Karpas-422 (cell line): ENCODE data around the gene HCFC1. TPM values are rescaled to one million over a fixed set of nuclear protein-coding genes. Genes with fewer than 3 reads are reported as not detected.

ENCODE experiments used
- DNase-seq: peaks from one replicate; pipeline ENCODE4 v3.0.0-alpha.2; 2015
- H2AFZ ChIP-seq: fragments of 200-600 bp; sonication (generic); 2 replicates; pipeline ENCODE4 v1.6.1; 2014; ENCODE audit warnings: antibody characterized with exemption, low read length, mixed read lengths
- H3K27ac ChIP-seq: fragments of 200-600 bp; sonication (generic); 2 replicates; pipeline ENCODE4 v1.5.1; 2014; ENCODE audit warnings: mild to moderate bottlenecking, low read length, moderate library complexity
- H3K27me3 ChIP-seq: fragments of 200-600 bp; sonication (generic); 2 replicates; pipeline ENCODE4 v1.6.1; 2014; ENCODE audit warnings: low read length, mixed read lengths
- H3K36me3 ChIP-seq: fragments of 200-600 bp; sonication (generic); 2 replicates; pipeline ENCODE4 v1.6.1; 2014; ENCODE audit warnings: low read length, mixed read lengths; ENCODE audit not compliant: insufficient read depth
- H3K4me1 ChIP-seq: fragments of 200-600 bp; sonication (generic); 2 replicates; pipeline ENCODE4 v1.6.1; 2014; ENCODE audit warnings: mild to moderate bottlenecking, low read length, mixed read lengths
- H3K4me2 ChIP-seq: fragments of 200-600 bp; sonication (generic); 2 replicates; pipeline ENCODE4 v1.6.1; 2014; ENCODE audit warnings: low read length, low read depth, mild to moderate bottlenecking; ENCODE audit not compliant: poor library complexity, severe bottlenecking
- H3K4me3 ChIP-seq: fragments of 200-600 bp; sonication (generic); 2 replicates; pipeline ENCODE4 v1.5.1; 2014; ENCODE audit warnings: mild to moderate bottlenecking, antibody characterized with exemption, low read length, mixed read lengths
- H3K79me2 ChIP-seq: fragments of 200-600 bp; sonication (generic); 2 replicates; pipeline ENCODE4 v1.6.1; 2014; ENCODE audit warnings: mild to moderate bottlenecking, low read length, mixed read lengths
- H3K9ac ChIP-seq: fragments of 200-600 bp; sonication (generic); 2 replicates; pipeline ENCODE4 v1.6.0; 2014; ENCODE audit warnings: low read length
- H3K9me2 ChIP-seq: fragments of 200-600 bp; sonication (generic), shearing (Covaris generic); replicated peaks from 2 replicates; pipeline ENCODE4 v1.6.0; 2014; ENCODE audit warnings: mild to moderate bottlenecking, low read length, moderate library complexity; ENCODE audit not compliant: insufficient read depth
- H3K9me3 ChIP-seq: fragments of 300-700, 200-600 bp; sonication (generic); 2 replicates; pipeline ENCODE4 v1.6.1; 2014; ENCODE audit warnings: low read length, mixed read lengths
- H4K20me1 ChIP-seq: fragments of 200-600 bp; sonication (generic); 2 replicates; pipeline ENCODE4 v1.6.1; 2014; ENCODE audit warnings: mild to moderate bottlenecking, antibody characterized with exemption, low read length, low read depth; ENCODE audit not compliant: insufficient read depth
- total RNA-seq: library from RNA; depleted of rRNA; stranded (reverse); fragments of >200 nt; shearing (Covaris generic); gene quantifications from 2 replicates; pipeline ENCODE4 v1.2.3, GENCODE V29; 2014; ENCODE audit warnings: low replicate concordance; rRNA removed

Gene HCFC1
- total RNA-seq = 16.8 and 29.4 TPM in 2 replicates

DNA sequence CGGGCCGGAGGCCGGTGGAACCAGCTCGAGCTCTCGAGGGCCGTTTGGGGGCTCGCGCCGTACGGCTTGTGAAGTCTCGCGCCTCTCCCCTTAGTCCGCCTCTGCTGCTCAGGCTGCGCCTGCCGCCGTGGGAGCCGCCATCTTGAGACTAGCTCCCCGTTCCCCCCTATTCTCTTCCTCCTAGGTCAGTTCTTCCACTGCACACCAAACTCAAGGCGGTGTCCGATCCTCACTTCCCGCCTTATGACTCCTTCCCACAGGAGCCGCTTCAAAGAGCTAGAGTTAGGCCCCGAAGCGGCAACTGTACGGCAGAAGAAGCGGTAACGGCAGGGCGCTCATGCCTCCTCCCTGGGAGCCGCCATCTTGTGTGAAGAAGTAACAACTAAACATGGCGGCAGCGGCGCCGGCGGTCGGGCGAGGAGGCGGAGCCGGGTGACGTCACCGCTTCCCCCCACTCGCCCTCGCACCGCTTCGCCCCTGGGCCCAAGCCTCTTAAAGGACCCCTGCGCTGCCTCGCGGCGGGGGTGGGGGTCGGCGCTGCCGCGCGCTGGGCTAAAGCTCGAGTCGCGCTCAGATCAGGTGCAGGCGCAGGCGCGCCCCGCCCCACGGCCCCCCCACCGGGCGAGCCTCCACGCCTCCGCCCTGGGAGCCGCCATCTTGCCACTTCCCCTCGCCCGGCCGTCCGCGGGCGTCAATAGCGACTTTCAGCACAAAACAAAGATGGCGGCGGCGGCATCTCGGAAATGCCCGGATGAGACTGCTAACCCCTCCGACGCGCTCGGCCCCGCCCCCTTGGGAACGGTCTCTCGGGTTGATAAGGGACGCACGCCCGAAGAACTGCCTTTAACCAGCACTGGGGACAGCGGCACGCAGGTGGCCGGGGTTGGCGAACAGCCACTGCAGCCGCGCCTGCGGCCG is at the start of gene HCFC1:
TSS of gene HCFC1 (minus strand) at position 369 of the 918 bp plus-strand sequence. CDS start 978 bp downstream, outside the sequence.
- H3K4me3 ChIP-seq = peak within 1 kb of the TSS; percentile 87
- no peaks in the 10 kb centered on the region for H3K9me3 ChIP-seq
- H3K27ac ChIP-seq = peak within 1 kb of the TSS; percentile 95
- peaks cover 40% of the 10 kb centered on the region for H3K4me1 ChIP-seq
- peak; percentile 95 for DNase-seq
- no peaks in the 10 kb centered on the region for H4K20me1 ChIP-seq
- peaks cover 32% of the 10 kb centered on the region for H3K79me2 ChIP-seq
- H3K27me3 ChIP-seq = no peaks in the 10 kb centered on the region
- H3K9me2 ChIP-seq = no peaks in the 10 kb centered on the region
- no peaks in the 10 kb centered on the region for H3K36me3 ChIP-seq
- peak within 1 kb of the TSS; percentile 90 for H3K4me2 ChIP-seq
- H3K9ac ChIP-seq = peak within 1 kb of the TSS; percentile 97
- H2AFZ ChIP-seq = no peak within 1 kb of the TSS

DNA sequence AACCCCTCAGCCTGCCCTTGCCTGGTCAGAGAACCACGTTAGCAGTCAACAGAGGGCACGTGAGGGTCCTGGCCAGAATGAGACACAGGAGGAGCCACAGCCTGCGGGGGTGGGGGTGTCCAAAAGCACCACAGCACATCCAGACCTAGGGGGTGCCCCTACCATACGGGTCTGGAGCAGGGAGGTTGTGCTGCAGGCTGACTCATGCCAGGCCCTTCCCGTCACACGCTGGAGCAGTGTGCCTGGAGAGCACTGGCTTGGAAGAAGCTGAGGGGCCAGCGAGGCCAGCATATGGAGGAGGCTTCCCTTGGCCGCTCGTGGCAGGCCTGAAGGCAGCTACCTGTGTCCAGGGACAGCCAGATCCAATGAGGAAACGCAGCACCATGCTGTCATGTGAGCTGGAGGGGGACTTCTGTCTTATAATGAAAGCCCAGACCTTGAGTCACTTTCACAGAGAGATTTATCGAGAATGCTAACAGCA is 49.6 kb upstream of the HCFC1 start:
- Histone ChIP-seq H3K27ac (peak overlapping the region; percentile 74; the same call in 1 of the 2 replicates), H3K4me1 (peaks cover 33% of the 10 kb centered on the region), H2AFZ (no peak overlapping the region), H3K4me2 (peak overlapping the region; percentile 73), H3K9ac (peak overlapping the region; percentile 88), H3K27me3 (no peaks in the 10 kb centered on the region), H3K9me3 (no peaks in the 10 kb centered on the region), H3K4me3 (peak overlapping the region; percentile 72), H3K36me3 (no peaks in the 10 kb centered on the region), H3K79me2 (peaks cover 20% of the 10 kb centered on the region), H3K9me2 (no peaks in the 10 kb centered on the region), H4K20me1 (no peaks in the 10 kb centered on the region)
- DNase-seq = no peak

- Histone ChIP-seq H3K4me1 (peaks cover 33% of the 10 kb centered on the region), H2AFZ (no peak overlapping the region), H3K27me3 (no peaks in the 10 kb centered on the region), H3K4me2 (peak overlapping the region; percentile 73), H3K9me2 (no peaks in the 10 kb centered on the region), H3K36me3 (no peaks in the 10 kb centered on the region), H3K27ac (peak overlapping the region; percentile 74), H3K79me2 (peaks cover 20% of the 10 kb centered on the region), H4K20me1 (no peaks in the 10 kb centered on the region), H3K9ac (peak overlapping the region; percentile 88), H3K9me3 (no peaks in the 10 kb centered on the region), H3K4me3 (peak overlapping the region; percentile 72)
- DNase-seq = peak; percentile 52
Observed at GRCh38 chrX:154020536-154021115, 49.0 kb upstream of the HCFC1 start.

DNA sequence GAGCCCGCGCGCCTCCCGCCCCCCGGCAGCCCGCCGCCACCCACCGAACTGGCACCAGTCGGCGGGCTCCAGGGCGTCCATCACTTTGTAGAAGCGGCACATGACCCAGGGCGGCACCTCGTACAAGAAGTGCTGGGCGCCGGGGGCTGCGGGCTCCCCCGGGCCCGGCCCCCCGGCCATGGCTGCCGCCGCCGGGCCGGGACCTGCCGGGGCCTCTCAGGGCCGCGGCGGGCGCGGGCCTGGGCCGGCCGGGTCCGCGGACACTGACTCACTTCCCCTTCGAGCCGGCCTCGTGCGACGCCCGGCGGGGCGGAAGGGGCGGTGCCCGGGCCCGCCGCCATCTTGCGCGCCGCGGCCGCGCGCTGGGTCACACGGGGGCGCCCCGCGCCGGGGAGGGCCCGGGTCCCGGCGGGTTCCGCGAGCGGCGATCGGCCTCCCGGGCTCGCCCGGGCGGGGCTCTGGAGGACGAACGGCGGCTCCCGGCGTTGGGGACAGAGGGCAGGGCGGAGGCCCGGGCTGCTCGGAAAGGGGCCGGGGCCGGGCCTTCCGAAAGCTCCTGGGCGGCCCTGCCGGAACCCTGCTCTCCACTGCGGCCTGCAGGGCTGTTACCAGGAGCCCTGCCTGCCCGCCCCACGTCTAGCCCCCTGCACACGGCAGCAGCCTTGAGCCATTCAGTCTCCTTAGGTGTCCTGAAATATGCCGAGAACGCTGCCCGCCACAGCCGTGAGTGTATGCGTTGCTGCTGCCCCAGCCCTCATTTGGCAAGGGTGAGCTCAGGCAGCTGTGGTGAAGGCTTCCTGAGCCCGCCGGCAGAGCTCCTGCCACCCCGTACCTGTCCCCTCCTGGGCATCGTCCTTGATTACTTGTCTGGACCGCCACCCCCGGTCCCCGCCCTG is 48.3 kb upstream of the HCFC1 start, which contains the start of gene IRAK1:
TSS of gene IRAK1 (minus strand) at position 270 of the 896 bp plus-strand sequence. CDS start at position 180, 90 bp downstream.
- Histone ChIP-seq H3K27ac (peak within 1 kb of the TSS; percentile 74), H3K9ac (peak within 1 kb of the TSS; percentile 88), H3K4me2 (peak within 1 kb of the TSS; percentile 73), H3K4me1 (peaks cover 33% of the 10 kb centered on the region), H3K36me3 (no peaks in the 10 kb centered on the region), H3K79me2 (peaks cover 20% of the 10 kb centered on the region), H3K27me3 (no peaks in the 10 kb centered on the region), H3K9me2 (no peaks in the 10 kb centered on the region), H4K20me1 (no peaks in the 10 kb centered on the region), H3K4me3 (peak within 1 kb of the TSS; percentile 72), H3K9me3 (no peaks in the 10 kb centered on the region), H2AFZ (no peak within 1 kb of the TSS)
- DNase-seq = peak; percentile 82

DNA sequence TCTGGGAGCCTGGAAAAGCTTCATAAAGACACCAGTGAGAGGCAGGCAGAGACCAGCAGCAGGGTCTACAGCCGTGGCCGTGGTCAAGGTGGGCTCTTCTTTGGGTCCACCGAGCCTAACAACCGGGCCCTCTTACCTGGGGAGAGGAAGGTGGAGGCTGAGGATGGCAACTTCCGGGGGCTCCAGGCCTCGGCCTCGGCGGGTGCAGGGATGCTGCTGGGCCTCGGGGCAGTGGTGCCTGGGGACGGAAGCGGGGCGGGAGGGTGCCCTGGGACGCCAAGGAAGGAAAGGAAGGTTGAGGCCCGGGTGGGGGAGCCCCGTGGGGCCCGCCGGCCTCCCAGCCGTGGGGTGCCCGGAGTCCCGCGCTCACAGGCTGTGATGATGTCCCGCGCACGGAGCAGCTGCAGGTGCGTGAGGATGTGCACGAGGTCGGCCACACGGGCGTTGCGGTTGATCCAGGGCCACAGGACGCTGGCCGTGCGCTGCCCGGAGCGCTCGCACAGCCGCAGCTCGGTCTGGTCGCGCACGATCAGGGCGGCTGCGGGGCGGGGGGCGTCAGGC is 47.5 kb upstream of the HCFC1 start:
- peak; percentile 68 for DNase-seq
- Histone ChIP-seq H3K9me2 (no peaks in the 10 kb centered on the region), H3K4me3 (peak overlapping the region; percentile 68), H3K9me3 (no peaks in the 10 kb centered on the region), H2AFZ (no peak overlapping the region), H3K27me3 (no peaks in the 10 kb centered on the region), H3K27ac (peak overlapping the region; percentile 69), H3K9ac (peak overlapping the region; percentile 79), H3K79me2 (peaks cover 20% of the 10 kb centered on the region), H4K20me1 (no peaks in the 10 kb centered on the region; the same call in 1 of the 2 replicates), H3K36me3 (no peaks in the 10 kb centered on the region), H3K4me1 (peaks cover 33% of the 10 kb centered on the region), H3K4me2 (peak overlapping the region; percentile 60)

- H3K9me2 ChIP-seq = no peaks in the 10 kb centered on the region
- H3K36me3 ChIP-seq = no peaks in the 10 kb centered on the region
- H3K9ac ChIP-seq = peak overlapping the region; percentile 79
- H3K27me3 ChIP-seq = no peaks in the 10 kb centered on the region
- no peak overlapping the region for H2AFZ ChIP-seq
- no peak for DNase-seq
- H4K20me1 ChIP-seq = no peaks in the 10 kb centered on the region; the same call in 1 of the 2 replicates
- peak overlapping the region; percentile 69 for H3K27ac ChIP-seq
- H3K4me1 ChIP-seq = peaks cover 33% of the 10 kb centered on the region
- H3K4me3 ChIP-seq = peak overlapping the region; percentile 68
- no peaks in the 10 kb centered on the region for H3K9me3 ChIP-seq
- peaks cover 20% of the 10 kb centered on the region for H3K79me2 ChIP-seq
- H3K4me2 ChIP-seq = peak overlapping the region; percentile 60
Observed at GRCh38 chrX:154018518-154019060, 47.0 kb upstream of the HCFC1 start.

- peak overlapping the region; percentile 69 for H3K27ac ChIP-seq
- H3K9me2 ChIP-seq = no peaks in the 10 kb centered on the region
- no peaks in the 10 kb centered on the region for H3K36me3 ChIP-seq
- peak overlapping the region; percentile 79 for H3K9ac ChIP-seq
- DNase-seq = no peak
- H3K4me2 ChIP-seq = peak overlapping the region; percentile 60
- H3K4me3 ChIP-seq = peak overlapping the region; percentile 68
- H4K20me1 ChIP-seq = peaks cover 5% of the 10 kb centered on the region; the same call in 1 of the 2 replicates
- H3K4me1 ChIP-seq = peaks cover 31% of the 10 kb centered on the region
- no peaks in the 10 kb centered on the region for H3K9me3 ChIP-seq
- H3K27me3 ChIP-seq = no peaks in the 10 kb centered on the region
- no peak overlapping the region for H2AFZ ChIP-seq
- peaks cover 20% of the 10 kb centered on the region for H3K79me2 ChIP-seq
Observed at GRCh38 chrX:154017766-154018517, 46.3 kb upstream of the HCFC1 start.
